GM21515 (cell line): Measurements from ENCODE around the gene ABCA2.

Experiments
- ATAC-seq: cut with Tn5 transposase; IDR thresholded peaks from one replicate; pipeline ENCODE4 v1.9.1; 2021; ENCODE audit not compliant: unreplicated experiment

The ABCA2 gene

DNA sequence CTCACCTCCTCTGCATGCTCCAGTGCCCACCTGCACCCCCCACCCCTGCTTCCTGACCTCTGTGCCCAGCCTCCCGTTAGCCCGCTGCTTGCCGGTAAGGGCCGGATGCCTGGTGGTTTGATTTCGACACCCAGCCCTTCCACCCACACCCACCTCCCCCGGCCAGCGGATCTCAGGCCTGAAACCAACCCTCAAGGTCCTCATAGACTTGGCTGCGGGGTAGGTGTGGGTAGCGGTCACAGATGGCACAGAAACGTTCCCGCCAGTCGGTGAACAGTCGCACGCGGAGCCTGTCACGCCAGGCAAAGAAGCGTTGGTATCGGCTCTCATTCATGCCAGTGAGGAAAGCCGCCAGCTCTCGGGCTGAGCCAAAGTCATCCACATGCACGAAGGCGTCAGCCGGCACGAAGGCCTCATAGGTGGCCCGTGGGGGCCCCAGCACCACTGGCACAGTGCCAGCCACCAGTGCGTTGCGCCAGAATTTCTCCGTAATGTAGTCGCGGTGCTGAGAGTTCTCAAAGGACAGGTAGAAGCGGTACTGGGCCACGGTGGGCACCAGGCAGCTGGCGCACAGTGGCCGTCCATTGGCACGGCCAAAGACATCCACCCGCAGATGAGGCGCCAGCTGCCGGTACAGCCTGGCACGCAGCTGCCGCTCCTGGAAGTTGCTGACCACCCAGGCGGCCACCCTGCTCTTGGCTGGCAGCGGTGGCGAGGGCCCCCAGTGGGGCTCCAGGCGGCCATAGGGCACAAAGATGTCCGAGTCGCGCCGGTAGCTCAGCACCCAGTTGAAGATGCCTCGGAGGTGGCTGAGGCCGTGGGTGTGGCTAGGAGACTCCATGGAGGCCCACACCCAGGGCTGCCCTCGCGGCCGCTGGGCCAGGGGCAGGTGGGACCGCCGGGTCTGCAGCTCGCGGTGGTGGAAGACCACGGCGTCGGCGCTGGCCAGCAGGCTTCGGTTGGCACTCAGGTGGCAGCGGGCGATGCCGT is 2.8 kb upstream of the ABCA2 start:
- ATAC-seq: no peak

DNA sequence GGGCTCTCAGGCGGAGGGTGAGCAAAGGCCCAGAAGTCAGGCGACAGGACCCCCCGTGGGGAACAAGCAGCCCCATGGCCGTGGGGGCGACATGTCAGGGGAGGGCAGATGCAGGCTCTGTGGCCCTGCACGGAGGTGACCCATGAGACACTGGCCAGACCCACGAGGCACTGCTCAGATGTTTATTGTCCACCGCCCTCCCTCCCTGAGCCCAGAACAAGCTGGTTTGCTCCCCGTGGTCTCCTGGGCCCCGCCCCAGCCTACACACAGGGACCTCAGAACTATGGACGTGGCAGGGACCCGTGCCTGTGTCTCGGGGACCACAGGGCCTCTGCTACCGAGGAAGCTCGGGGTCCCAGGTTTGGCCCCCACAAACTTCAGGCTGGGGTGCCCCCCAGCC is 2.0 kb upstream of the ABCA2 start:
- ATAC-seq: no peak

DNA sequence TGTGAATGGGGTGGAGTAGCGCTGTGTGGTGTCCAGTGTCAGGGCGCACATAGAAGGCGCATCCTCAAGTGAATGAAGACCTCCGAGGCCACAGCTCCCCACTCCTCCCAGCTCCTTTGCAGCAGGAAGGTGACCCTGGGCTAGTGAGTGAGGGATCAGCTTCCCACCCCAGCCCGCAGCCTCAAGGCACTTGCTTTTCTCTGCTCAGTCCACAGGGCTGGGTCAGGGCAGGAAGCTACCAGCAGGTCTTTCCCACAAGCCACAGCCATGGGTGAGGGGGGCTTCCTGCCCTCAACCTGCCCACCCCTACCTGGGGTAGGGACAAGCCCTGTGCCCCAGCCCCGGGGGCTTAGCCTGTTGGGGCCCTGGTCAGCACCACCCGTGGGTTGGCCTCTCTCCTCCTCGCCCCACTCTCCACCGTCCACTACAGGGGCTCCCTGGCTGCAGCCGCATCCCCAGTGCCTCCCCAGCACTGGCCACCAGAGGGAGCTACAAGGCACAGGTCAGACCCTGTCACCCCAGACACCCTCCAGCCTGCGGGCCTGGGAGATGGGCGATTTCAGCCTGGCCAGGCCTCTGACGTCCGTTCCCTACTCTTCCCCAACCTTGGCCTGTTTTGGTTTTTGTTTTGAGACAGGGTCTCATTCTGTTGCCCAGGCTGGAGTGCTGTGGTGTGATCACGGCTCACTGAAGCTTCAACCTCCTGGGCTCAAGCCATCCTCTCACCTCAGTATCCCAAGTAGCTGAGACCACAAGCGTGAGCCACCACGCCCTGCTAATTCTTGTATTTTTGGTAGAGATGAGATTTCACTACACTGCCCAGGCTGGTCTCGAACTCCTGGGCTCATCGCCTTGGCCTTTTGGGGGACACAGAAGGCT is 1.3 kb upstream of the ABCA2 start:
- no peak for ATAC-seq

DNA sequence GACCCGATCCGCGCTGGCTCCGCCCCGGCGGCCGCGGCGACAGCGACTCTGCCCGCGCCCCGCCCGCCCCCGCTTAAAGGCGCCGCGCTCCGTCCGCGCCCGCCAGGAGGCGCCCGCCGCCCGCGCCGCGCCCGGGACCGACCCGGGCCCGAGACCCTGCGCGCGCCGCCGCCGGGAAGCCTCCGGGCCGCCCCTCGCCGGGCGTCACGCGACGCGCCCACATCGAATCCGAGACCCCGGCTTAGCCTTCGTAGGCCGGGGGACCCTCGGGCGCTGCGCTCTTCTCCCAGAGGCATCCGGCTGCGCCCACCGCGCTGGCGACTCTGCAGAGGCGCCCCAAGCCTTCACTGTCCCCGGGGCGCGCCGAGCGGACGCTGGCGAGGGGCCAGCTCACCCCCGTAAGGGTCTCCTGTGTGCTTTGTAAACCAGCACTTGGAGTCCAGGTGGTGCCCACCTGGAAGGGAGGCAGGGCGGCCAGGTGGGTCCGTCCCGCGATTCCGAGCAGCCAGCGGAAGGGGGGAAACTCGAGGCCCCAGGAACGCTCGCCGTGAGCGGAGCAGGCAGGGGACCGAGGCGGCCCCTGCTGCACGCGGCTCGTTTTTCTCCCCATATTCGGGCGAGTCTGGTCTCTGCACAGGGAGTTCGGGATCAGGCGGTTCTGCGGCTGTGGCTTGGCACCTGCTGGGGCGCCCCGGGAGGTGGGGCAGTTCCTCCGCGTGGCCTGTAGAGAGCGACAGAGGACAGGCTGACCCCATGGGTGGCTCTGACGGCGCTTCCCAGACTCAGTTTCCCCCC is 423 bp upstream of the ABCA2 start:
- no peak for ATAC-seq

DNA sequence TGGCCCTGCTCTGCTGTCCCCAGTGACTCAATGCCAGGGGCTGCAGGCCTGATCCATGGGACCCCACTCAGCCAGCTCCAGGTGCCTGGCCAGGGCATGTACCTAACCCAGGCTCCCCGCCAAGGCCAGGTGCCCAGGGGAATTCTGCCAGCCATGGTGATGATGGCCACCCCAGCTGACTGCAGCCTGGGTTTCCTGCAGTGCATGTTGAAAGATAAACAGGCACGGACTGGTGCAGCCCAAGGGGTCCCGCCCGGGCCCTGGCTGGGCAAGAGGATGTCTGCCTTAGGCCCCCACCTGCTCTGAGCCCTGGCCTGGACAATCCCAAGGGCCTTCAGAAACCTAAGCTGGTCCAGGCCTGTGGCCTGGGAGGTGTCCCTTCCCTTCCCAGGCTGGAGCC is 1.2 kb downstream of the ABCA2 start:
- no peak for ATAC-seq

DNA sequence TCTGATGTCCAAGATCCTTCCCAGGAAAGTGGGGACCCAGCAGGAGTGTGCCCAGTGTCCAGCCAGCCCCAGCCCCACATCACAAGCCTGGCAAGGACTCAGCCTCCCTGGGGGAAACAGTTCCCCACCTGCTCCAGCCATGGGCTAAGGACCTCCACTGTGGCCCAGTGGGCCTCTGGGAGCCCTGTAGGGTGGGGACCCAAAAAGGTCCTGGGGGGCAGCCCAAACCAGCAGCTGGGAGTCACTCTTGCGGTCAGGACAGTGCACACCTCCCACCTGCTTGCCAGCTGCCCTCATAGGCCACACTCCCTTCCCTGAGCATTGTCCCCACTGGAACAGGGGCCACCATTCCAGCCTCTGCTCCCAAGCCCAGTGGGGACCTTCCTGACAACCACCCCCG is 1.7 kb downstream of the ABCA2 start:
- ATAC-seq: no peak

DNA sequence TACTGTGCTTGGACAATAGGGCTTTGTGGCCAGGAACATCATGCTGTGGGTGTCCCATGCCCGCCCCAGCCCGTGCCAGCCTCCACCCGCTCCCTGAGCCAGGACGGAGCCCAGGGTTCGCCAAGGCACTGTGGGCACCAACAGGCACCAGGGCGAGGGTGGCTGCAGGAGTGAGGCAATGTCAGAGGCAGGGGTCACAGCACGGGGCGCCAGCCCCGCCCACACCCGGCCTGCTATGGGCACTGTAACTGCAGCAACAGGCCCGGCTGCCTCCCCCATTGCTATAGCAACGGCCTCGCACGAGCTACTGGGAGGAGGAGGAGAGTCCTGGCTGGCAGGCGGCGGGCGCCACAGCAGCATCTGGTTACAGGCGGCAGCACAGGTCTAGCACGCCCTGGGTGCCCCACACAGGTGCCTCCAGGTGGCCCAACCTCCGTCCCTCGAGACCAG is 2.5 kb downstream of the ABCA2 start:
- no peak for ATAC-seq

DNA sequence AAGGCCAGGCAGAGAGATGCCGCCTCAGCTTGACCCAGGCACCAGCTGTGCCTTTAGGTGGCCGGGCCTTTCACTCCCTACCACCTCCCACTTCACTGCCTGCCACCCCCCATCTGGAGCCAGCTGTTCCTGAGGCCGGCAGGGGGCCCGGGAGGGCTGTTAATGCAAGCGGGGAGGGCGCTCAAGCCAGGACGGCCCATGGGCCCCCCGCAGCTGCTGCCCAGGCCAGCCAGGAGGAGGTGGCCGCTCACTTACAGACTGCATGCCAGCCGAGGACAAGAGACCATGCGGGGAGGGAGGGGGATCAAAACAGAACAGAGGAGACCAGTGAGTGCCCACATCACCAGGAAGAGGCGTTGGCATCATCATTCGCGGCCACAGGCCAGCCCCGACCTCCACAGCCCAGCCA is 4.5 kb downstream of the ABCA2 start:
- ATAC-seq: no peak

DNA sequence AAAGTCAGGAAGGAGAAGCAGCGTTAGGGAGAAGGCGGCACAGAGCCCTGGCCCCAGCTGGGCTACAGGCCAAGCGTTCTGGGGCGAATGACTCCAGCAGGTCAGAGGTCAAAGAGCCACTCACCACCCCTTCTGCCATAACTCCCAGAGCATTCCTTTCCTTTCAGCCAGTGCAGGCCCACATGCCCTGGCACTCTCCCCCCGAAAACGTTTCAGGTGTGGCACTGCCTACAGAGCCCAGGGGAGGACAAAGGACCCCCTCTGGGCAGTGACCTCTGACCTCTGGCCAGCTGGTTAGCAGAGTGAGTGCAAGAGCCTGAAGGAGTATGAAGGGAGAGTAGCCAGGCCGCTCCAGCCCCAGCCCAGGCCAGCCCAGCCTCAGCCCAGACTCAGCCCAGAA is 4.9 kb downstream of the ABCA2 start:
- ATAC-seq: no peak

DNA sequence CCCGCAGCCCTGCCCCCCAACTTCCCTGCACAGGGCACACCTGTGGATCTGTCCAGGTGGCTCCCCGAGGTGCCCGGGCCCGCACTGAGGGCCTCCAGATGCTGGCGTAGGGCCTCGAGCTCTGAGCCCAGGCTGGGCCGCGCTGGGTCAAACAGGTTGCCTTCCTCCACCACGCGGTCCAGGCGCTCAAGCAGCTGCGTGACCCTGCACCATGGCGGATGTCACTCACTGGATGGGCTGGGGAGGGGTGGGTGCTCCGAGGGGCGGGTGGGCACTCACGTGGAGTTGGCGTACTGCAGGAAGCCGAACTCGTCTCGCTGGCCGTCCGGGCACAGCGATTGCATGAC is 5.4 kb downstream of the ABCA2 start:
- ATAC-seq: no peak

DNA sequence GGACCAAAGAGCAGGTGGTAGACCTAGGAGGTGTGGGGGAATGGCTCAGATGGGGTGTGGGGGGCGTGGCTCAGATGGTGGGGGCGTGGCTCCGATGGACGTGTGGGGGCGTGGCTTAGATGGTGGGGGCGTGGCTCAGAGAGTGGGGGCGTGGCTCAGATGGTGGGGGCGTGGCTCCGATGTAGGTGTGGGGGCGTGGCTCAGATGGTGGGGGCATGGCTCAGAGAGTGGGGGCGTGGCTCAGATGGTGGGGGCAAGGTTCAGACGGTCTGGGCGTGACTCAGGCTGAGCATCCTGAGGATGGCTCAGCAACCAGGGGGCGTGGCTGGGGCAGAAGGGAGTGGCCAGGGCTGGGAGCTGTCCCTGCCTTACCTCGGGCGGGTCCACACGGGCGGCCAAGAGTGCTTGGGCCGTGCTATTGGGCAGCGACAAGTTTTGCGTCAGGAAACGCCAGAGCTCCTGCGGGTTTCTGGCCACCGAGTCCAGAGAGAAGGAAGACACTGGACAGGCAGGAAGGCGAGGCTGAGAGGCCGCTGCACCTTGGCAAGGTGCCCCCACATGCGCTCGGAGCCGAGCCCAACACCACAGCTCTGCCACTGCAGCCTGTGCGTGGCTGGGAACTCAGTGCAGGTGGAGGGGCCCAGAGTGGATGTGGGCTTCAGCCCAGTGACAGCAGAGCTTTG is 5.9 kb downstream of the ABCA2 start:
- no peak for ATAC-seq

DNA sequence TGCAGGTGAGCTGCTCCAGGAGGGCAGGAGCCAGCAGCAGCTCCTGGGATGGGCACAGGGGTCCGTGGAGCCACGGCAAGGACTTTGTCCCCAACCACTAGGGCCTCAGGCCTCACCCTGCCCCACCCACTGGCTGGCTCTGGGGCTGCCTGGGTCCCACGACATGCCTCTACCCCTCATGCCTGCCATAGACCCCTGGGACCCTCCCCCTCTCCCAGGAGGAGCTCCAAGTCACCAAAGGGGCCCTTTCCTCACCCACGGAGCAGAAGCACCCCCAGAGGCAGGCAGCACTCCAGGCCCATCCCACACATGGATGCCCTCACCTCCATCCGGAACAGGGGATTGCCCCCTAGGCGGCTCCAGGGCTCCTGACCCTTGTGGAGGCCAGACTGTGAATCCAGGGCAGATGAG is 6.5 kb downstream of the ABCA2 start:
- ATAC-seq: no peak

DNA sequence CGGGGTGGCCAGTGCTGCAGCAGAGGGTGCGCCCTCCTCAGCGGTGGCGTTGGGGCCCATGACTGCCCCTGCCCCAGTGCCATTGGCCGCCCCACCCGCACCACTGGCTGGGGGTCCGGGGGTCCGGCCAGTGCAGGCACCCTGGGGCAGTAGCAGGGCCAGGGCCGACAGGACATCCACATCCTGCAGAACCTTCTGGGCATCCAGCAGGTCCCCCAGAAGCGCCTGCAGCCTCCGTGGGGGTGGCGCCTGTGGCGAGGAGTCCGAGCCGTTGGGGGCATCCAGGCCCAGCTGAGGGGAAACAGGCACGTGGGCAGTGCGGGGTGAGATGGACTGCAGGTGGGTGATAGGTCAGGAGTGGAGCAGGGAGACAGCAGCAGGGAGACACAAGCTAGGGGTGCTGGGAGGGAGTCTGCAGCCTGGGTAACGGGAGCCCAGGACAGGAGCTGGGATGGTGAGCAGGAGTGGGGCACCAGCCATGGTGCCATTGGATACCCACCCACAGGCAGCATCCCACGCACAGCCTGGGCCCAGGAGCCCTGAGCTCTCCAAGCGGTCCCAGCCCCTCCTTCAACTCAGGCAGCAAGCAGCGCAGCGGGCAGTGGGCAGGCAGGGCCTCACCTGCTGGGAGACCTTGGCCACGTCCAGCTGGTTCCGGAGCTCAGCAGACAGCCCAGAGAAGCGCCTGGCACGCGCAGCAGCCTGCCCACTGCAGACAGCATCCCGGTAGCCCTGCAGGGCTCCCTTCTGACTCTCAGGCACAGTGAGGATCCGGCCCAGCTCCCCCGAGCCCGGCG is 7.1 kb downstream of the ABCA2 start:
- no peak for ATAC-seq

DNA sequence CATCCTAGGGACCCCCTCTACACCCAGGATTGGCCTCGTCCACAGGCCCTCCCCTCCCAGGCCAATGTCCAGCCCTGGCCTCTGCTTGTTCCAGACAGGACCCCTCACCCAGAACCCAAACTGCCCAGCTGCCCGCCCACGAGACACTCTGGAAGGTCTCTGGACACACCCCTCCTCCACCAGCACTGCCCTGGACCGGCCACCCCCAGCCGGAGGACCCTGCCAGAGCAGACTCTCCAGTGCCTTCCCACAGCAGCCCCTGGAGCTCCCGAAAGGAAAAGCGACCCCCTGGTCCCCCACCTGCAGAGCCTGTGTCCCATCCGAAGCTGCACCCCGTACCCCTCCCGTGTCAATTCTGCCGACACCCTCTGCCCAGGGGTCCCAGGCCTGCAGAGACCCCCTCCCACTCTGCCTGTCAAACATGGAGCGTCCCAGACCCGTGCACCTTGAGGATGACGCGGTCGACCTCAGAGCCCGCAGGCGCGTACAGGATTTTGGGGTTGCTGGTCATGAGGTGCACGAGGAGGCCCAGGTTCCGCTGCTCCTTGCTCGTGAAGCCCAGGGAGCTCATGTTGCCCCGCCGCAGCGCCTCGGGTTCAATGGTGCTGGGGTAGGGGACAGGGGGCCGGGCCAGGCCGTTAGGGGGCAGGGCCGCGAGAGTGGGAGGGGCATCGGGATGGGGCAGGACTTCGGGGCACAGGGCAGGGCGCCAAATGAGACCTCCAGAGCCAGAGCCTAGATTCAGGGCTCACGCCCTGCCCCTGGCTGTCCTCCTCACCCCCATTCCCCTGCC is 8.0 kb downstream of the ABCA2 start:
- ATAC-seq: no peak

DNA sequence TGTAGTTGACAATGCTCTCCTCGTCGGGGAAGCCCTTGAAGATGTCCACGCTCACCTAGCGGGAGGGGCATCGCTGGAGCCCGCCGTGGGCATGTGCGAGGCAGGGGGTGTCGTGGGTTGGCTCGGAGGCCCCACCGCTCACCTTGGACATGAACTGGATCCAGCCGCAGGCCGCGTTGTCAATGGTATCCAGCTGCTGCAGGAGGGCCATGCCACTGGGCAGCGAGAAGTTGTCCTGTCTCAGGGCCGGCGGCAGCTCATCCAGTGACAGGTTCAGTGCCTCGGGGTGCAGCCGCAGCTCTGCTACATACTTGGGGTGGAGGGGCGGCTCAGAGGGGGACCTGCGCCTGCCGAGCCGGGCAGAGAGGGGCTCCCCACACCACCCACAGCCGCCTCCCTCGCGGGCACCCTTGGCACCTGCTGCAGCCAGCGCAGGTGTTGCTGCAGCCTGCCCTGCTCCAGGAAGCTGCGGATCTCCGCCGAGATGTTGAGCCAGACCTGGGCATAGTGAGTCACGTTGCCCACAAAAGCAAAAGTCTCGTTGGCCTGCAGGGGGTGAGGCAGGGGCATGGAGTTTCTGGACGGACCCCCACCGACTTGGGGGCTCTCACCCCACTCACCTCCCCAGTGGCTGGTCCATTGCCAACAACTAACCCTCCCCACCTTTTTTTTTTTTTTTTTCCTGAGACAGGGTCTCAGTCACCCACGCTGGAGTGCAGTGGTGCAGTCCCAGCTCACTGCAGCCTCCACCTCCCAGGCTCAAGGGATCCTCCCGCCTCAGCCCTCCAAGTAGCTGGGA is 9.1 kb downstream of the ABCA2 start:
- no peak for ATAC-seq

DNA sequence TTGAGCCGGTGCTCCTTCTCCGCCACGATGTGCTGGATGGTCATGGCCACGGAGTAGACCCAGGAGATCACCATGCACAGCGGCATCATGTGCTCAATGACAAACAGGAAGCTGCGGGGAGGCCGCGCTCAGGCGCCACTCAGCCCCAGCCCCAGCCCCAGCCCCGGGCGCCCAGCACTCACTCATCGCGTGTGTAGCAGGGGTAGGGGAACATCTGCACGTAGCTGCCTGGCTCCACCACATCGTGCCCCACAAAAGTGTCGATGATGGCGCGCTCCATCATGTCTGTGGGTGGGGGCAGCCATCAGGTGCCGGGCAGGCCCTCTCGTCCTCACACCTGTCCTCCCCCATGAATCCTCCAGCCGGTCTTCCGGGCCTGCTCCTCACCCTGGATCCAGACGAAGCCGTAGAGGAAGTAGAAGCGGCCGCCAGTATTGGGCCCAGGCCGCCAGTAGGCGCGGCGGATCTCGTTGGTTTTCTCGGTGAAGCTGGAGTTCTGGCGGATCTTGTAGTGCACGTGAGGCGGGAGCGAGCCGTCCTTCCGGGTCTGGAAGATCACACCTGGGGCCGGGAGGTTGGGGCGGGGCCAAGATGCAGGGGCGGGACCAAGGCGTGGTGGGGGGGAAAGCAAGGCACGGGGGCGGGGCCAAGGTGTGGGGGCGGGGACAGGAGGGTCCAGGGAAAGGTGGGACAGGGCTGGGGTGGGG is 10.1 kb downstream of the ABCA2 start:
- ATAC-seq: no peak

DNA sequence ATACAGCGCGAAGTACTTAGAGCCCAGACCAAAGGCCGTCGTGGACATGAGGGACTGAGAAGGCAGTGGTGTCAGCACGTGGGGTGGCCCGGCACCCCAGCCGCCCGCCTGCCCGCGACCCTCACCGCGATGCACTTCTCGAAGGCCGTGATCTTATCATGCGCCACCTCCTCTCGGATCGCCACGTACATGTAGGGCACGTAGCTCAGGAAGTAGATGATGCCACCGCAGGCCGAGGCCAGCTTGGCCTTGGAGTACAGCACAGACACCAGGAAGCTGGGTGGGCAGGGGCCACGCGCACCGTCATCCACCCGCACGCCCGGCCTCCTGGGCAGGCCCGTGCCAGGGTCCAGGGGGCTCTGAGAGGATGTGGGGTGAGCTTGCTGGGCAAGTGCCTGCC is 11.0 kb downstream of the ABCA2 start:
- no peak for ATAC-seq

DNA sequence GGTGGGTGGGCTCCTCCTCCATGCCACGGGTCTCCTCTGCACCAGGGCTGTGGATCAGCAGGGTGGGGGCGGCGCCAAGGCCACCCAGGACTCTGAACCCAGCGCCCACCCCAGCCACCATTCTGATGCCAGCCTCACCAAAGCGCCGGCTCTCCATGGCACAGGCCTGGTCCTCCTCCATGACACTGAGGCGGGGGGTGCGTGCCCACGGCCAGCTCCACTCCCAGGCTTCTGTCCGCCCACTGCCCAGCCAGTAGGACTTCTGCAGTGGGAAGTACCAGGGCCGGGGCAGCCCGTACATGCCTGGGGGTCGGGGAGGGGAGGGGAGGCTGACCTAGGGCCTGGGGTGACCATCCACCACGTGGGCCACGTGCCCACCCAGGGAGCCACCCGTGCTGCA is 11.6 kb downstream of the ABCA2 start:
- ATAC-seq: no peak
